Loucy (cell line): ENCODE results near the gene PMVK.

Experiments
- EZH2phosphoT487 ChIP-seq: fragments of 200-600 bp; IDR thresholded peaks from 2 replicates; pipeline ENCODE4 v1.6.1; 2018; ENCODE audit warnings: antibody characterized with exemption, mild to moderate bottlenecking, moderate library complexity, borderline replicate concordance
- TF ChIP-seq, protein P1 (sequence below): fragments of 200-600 bp; sonication (generic); conservative IDR thresholded peaks from 2 replicates; pipeline ENCODE4 v1.5.1; 2014; ENCODE audit warnings: mild to moderate bottlenecking, antibody characterized with exemption, low read length

DNA sequence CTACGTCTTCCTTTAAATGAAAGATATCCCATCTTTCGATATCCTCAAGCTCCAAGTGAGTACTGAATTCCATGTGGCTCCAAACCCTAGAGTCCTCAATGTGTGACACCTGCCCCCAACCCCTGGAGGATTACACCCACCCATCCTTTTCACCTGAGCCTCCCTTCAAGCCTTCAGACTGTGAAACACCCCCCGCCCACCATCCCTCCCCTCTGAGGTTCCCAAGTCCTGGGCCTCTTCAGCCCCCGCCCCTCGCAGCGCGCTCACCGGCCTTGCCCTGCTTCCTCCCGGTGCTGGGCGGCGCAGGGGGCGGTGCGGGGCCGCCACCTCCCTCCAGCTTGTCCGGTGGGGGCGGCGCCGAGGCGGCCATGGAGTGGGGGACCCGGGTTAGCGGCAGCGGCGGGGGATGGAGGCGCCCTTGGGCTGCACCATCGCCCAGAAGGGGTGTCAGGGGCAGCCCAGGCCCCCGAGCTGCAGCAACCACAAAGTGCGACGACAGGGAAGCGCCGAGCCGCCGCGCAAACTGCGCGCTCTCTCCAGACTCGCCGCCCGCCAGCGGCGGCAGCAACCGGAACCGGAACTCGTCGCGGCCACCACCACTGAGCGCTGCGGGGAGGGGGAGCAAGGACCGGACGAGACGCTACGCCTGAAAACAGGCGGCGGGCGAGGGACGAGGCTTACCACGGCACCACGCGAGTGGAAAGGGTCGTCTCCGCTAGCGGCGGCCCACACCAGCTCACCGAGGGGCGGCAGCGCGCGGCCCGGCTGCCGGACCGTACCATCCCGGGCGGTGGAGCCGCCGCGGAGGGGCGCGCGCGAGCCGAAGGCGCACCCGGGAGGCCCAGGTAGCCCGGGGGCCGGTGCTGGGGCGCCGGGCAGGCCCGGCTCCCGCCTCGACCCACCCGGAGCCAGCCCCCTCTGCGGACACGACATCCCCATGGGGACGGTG lies 25.0 kb upstream of the PMVK start, which contains the start of gene PYGO2:
- TF ChIP-seq, protein P1, sequence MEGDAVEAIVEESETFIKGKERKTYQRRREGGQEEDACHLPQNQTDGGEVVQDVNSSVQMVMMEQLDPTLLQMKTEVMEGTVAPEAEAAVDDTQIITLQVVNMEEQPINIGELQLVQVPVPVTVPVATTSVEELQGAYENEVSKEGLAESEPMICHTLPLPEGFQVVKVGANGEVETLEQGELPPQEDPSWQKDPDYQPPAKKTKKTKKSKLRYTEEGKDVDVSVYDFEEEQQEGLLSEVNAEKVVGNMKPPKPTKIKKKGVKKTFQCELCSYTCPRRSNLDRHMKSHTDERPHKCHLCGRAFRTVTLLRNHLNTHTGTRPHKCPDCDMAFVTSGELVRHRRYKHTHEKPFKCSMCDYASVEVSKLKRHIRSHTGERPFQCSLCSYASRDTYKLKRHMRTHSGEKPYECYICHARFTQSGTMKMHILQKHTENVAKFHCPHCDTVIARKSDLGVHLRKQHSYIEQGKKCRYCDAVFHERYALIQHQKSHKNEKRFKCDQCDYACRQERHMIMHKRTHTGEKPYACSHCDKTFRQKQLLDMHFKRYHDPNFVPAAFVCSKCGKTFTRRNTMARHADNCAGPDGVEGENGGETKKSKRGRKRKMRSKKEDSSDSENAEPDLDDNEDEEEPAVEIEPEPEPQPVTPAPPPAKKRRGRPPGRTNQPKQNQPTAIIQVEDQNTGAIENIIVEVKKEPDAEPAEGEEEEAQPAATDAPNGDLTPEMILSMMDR: peak; percentile 66
- no peak for TF ChIP-seq EZH2phosphoT487
